HG03521 (cell line): ENCODE results near the gene CRP.
"Not testable (repeated sequence)": the region's sequence is repeated elsewhere in the genome, so short reads cannot be mapped to it uniquely, and the experiment has no call there.

ENCODE experiments used
- ATAC-seq: cut with Tn5 transposase; IDR thresholded peaks from one replicate; pipeline ENCODE4 v1.9.1; 2021; ENCODE audit warnings: mild to moderate bottlenecking, moderate library complexity; ENCODE audit not compliant: unreplicated experiment

CRP gene

GRCh38 chr1:159700312-159700711 is 14.1 kb downstream of the CRP start:
- no peak for ATAC-seq

GRCh38 chr1:159699653-159700052 is 14.7 kb downstream of the CRP start:
- ATAC-seq, result no peak

GRCh38 chr1:159699246-159699645 is 15.1 kb downstream of the CRP start:
- ATAC-seq, result no peak

- ATAC-seq, result no peak
These were observed 26.9 kb downstream of the CRP start for GRCh38 chr1:159687511-159687910.

- ATAC-seq, result no peak
These were observed 27.6 kb downstream of the CRP start for GRCh38 chr1:159686599-159687299.

- ATAC-seq, result no peak
These were observed 35.5 kb downstream of the CRP start for GRCh38 chr1:159678939-159679338.

GRCh38 chr1:159675046-159675445 is 39.3 kb downstream of the CRP start:
- no peak for ATAC-seq

- not testable (repeated sequence) for ATAC-seq
These were observed 42.0 kb downstream of the CRP start for GRCh38 chr1:159672390-159672789.

GRCh38 chr1:159669338-159669737 is 45.1 kb downstream of the CRP start:
- no peak for ATAC-seq

GRCh38 chr1:159668739-159669138 is 45.6 kb downstream of the CRP start:
- no peak for ATAC-seq

GRCh38 chr1:159664247-159664646 is 50.1 kb downstream of the CRP start:
- no peak for ATAC-seq

GRCh38 chr1:159663552-159663951 is 50.8 kb downstream of the CRP start:
- no peak for ATAC-seq
